ENCODE measurements around the gene CDK5. TPM values are rescaled to one million over a fixed set of nuclear protein-coding genes. Genes with fewer than 3 reads are reported as not detected.

Gene CDK5
- total and polyA plus RNA-seq, 2 of the 13 experiments (the other 11 are each of a cell fraction or from before 2014, with no cell fraction given) = 16.4 to 21.3 TPM

GRCh38 chr7:151059367-151060112 lies 1.8 kb upstream of the CDK5 start, which contains the start of gene SLC4A2 (continued):
- TF ChIP-seq ZNF138 (CRISPR knock-in tag; IDR thresholded peaks at IDR 0.05; ENCODE audit: low read depth) (0 out of 2 replicates have a peak, but pooled peaks have one; percentile 47), NR3C1 (CRISPR knock-in tag; IDR thresholded peaks at IDR 0.05) (no peak), NFE2L1 (CRISPR knock-in tag; IDR thresholded peaks at IDR 0.05; ENCODE audit: borderline replicate concordance) (no peak), TCF7L2 (IDR thresholded peaks at IDR 0.05; ENCODE audit: low read depth, low read length) (no peak), ZNF687 (CRISPR knock-in tag; IDR thresholded peaks at IDR 0.05) (0 out of 2 replicates have a peak, but pooled peaks have one; percentile 28), GMEB1 (CRISPR knock-in tag; IDR thresholded peaks at IDR 0.05; ENCODE audit: borderline replicate concordance) (peak; percentile 77), KDM5B (CRISPR knock-in tag; IDR thresholded peaks at IDR 0.05; ENCODE audit: borderline replicate concordance) (0 out of 2 replicates have a peak, but pooled peaks have one; percentile 13), KLF15 (CRISPR knock-in tag; IDR thresholded peaks at IDR 0.05; ENCODE audit: borderline replicate concordance) (no peak), RBFOX2 (IDR thresholded peaks at IDR 0.05; ENCODE audit: low read depth, low read length) (peak; percentile 65), PRDM10 (CRISPR knock-in tag; IDR thresholded peaks at IDR 0.05; ENCODE audit: low read depth) (no peak), PATZ1 (CRISPR knock-in tag; IDR thresholded peaks at IDR 0.05) (peak; percentile 81)
- TF ChIP-seq, protein P1, sequence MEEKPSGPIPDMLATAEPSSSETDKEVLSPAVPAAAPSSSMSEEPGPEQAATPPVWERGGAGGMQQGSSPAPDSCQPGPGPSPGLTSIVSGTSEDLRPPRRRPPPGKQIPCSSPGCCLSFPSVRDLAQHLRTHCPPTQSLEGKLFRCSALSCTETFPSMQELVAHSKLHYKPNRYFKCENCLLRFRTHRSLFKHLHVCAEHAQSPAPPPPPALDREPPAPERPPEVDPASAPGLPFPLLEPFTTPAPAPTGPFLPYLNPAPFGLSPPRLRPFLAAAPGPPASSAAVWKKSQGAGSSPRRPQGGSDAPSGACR (CRISPR knock-in tag; IDR thresholded peaks at IDR 0.05) = no peak

Data from HepG2 (cell line).